Loucy (cell line): Measurements from ENCODE around the gene IMMT.

Experiments used
- CTCF ChIP-seq: fragments of 200-600 bp; sonication (generic); conservative IDR thresholded peaks from 2 replicates; pipeline ENCODE4 v1.5.1; 2014; ENCODE audit warnings: mild to moderate bottlenecking, antibody characterized with exemption, low read length
- EZH2phosphoT487 ChIP-seq: fragments of 200-600 bp; IDR thresholded peaks from 2 replicates; pipeline ENCODE4 v1.6.1; 2018; ENCODE audit warnings: antibody characterized with exemption, mild to moderate bottlenecking, moderate library complexity, borderline replicate concordance

GRCh38 chr2:86204458-86204857 is 9.2 kb upstream of the IMMT start:
- no peak for TF ChIP-seq CTCF
- TF ChIP-seq EZH2phosphoT487: no peak
